ENCODE measurements around the gene NDUFA13. TPM values are rescaled to one million over a fixed set of nuclear protein-coding genes. Genes with fewer than 3 reads are reported as not detected.

Gene NDUFA13
- total RNA-seq, 1 experiment from 2014 or later, result 339 TPM

DNA sequence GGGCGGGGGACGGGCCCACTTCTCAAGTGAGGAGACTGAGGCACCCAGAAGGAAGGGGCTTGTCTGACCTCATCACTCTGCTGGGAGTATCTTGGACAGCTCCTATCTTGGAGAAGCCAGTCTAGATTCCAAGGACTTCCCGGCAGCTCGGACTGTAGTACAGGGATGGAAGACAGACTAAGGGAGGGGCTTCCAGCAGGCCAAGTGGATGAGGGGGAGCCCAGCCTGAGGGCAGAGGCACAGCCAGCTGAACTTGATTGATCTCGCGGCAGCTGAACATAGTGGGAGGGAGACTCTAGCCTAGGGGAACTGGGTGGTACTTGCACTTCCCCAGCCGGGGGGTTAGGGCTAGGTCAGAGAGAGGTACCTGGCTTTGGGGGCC is 22.8 kb downstream of the NDUFA13 start:
- Histone ChIP-seq H4K20me1 (ENCODE audit: insufficient read depth) (no peaks in the 10 kb centered on the region), H3K9ac (ENCODE audit: low read length) (peak overlapping the region; percentile 56), H3K79me2 (ENCODE audit: insufficient read depth, low read length) (no peaks in the 10 kb centered on the region), H3K36me3 (ENCODE audit: control insufficient read depth in 1 of 2, insufficient read depth in 2 of 2, low read length in 2 of 2) (no peaks in the 10 kb centered on the region), H3K9me3 (ENCODE audit: control insufficient read depth in 1 of 2, insufficient read depth in 1 of 2, low read depth in 1 of 2, low read length in 2 of 2) (no peaks in the 10 kb centered on the region), H3K4me3 (replicated peaks in 1 of 2; ENCODE audit: low read depth in 1 of 2, low read length in 2 of 2) (peak overlapping the region; percentile 47 to 59), H3K9me2 (ENCODE audit: insufficient read depth) (no peaks in the 10 kb centered on the region), H3K27me3 (ENCODE audit: insufficient read depth, low read length) (no peaks in the 10 kb centered on the region), H2AFZ (ENCODE audit: low read depth, low read length, poor library complexity, severe bottlenecking) (no peak overlapping the region), H3K27ac (ENCODE audit: low read depth, low read length) (peak overlapping the region; percentile 51), H3K4me2 (ENCODE audit: low read length) (peak overlapping the region; percentile 80), H3K4me1 (ENCODE audit: control insufficient read depth in 1 of 2, insufficient read depth in 2 of 2, low read length in 2 of 2) (peaks cover 12 to 34% of the 10 kb centered on the region in 2 experiments)
- RAD21 ChIA-PET (ENCODE audit: low non-redundant PET in 1 of 2, low total read pairs in 2 of 2, uncharacterized antibody in 2 of 2, unreplicated experiment in 2 of 2), result no interaction called here
- ATAC-seq (no peak), DNase-seq (ENCODE audit: low read depth, low spot score) (no peak)
- no peak for TF ChIP-seq JUND (IDR thresholded peaks at IDR 0.05)
- TF ChIP-seq RAD21 (IDR thresholded peaks at IDR 0.05; ENCODE audit: low read depth), result no peak
- no peak for TF ChIP-seq EZH2 (IDR thresholded peaks at IDR 0.05)
- TF ChIP-seq ELF1 (IDR thresholded peaks at IDR 0.05; ENCODE audit: borderline replicate concordance, low read depth), result no peak
- no peak for TF ChIP-seq ZNF274 (IDR thresholded peaks at IDR 0.05; ENCODE audit: low read depth, low read length)
- TF ChIP-seq, protein P1, sequence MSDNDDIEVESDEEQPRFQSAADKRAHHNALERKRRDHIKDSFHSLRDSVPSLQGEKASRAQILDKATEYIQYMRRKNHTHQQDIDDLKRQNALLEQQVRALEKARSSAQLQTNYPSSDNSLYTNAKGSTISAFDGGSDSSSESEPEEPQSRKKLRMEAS (IDR thresholded peaks at IDR 0.05), result no peak
- TF ChIP-seq EGR1 (IDR thresholded peaks at IDR 0.05; ENCODE audit: low read depth), result no peak
- TF ChIP-seq SRF (IDR thresholded peaks at IDR 0.05; ENCODE audit: low read depth), result no peak
- no peak for TF ChIP-seq SP1 (IDR thresholded peaks at IDR 0.05; ENCODE audit: low read depth)
- TF ChIP-seq ZFX (IDR thresholded peaks at IDR 0.05), result no peak
- TF ChIP-seq, protein P2, sequence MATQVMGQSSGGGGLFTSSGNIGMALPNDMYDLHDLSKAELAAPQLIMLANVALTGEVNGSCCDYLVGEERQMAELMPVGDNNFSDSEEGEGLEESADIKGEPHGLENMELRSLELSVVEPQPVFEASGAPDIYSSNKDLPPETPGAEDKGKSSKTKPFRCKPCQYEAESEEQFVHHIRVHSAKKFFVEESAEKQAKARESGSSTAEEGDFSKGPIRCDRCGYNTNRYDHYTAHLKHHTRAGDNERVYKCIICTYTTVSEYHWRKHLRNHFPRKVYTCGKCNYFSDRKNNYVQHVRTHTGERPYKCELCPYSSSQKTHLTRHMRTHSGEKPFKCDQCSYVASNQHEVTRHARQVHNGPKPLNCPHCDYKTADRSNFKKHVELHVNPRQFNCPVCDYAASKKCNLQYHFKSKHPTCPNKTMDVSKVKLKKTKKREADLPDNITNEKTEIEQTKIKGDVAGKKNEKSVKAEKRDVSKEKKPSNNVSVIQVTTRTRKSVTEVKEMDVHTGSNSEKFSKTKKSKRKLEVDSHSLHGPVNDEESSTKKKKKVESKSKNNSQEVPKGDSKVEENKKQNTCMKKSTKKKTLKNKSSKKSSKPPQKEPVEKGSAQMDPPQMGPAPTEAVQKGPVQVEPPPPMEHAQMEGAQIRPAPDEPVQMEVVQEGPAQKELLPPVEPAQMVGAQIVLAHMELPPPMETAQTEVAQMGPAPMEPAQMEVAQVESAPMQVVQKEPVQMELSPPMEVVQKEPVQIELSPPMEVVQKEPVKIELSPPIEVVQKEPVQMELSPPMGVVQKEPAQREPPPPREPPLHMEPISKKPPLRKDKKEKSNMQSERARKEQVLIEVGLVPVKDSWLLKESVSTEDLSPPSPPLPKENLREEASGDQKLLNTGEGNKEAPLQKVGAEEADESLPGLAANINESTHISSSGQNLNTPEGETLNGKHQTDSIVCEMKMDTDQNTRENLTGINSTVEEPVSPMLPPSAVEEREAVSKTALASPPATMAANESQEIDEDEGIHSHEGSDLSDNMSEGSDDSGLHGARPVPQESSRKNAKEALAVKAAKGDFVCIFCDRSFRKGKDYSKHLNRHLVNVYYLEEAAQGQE (IDR thresholded peaks at IDR 0.05; ENCODE audit: low read depth), result no peak
- TF ChIP-seq CBX3 (IDR thresholded peaks at IDR 0.05; ENCODE audit: low read depth), result no peak
- no peak for TF ChIP-seq YY1 (IDR thresholded peaks at IDR 0.05; ENCODE audit: extremely low read depth, insufficient replicate concordance, low read depth, low read length)
- no peak for TF ChIP-seq CEBPB (IDR thresholded peaks at IDR 0.05; ENCODE audit: low read depth)
- TF ChIP-seq POLR2A (IDR thresholded peaks at IDR 0.05; ENCODE audit: borderline replicate concordance, extremely low read depth, insufficient read depth, insufficient read length), result no peak
- no peak for TF ChIP-seq POLR2AphosphoS5 (IDR thresholded peaks at IDR 0.05; ENCODE audit: low read depth, low read length)
- TF ChIP-seq EZH2phosphoT487 (IDR thresholded peaks at IDR 0.05; ENCODE audit: borderline replicate concordance), result no peak
- TF ChIP-seq SIN3A (IDR thresholded peaks at IDR 0.05; ENCODE audit: low read depth), result no peak
- TF ChIP-seq, protein P3, sequence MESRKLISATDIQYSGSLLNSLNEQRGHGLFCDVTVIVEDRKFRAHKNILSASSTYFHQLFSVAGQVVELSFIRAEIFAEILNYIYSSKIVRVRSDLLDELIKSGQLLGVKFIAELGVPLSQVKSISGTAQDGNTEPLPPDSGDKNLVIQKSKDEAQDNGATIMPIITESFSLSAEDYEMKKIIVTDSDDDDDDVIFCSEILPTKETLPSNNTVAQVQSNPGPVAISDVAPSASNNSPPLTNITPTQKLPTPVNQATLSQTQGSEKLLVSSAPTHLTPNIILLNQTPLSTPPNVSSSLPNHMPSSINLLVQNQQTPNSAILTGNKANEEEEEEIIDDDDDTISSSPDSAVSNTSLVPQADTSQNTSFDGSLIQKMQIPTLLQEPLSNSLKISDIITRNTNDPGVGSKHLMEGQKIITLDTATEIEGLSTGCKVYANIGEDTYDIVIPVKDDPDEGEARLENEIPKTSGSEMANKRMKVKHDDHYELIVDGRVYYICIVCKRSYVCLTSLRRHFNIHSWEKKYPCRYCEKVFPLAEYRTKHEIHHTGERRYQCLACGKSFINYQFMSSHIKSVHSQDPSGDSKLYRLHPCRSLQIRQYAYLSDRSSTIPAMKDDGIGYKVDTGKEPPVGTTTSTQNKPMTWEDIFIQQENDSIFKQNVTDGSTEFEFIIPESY (IDR thresholded peaks at IDR 0.05; ENCODE audit: extremely low read depth, insufficient replicate concordance, low read length), result no peak
- no TSS peak for BruUV-seq (replicated peaks)
- intact Hi-C loops (cut with micrococcal nuclease), result no loop called here
- CTCF ChIA-PET, result interaction anchor here (2.8 kb wide), 1 partner anchor 15 kb away, joined by 52 read pairs; no protein-coding TSS in a partner anchor
- POLR2A ChIA-PET, result interaction anchor here (0.6 kb wide), 1 partner anchor 166 kb away, joined by 3 read pairs; no protein-coding TSS in a partner anchor

Data from HCT116 (cell line).